KOPT-K1 (cell line): ENCODE results near the gene SMPD1.

Source experiments
- H3K27ac ChIP-seq: fragments of 200-600 bp; sonication (generic); 2 replicates; pipeline ENCODE4 v1.5.1; 2016; ENCODE audit warnings: antibody characterized with exemption, mild to moderate bottlenecking, low read depth, low read length; ENCODE audit not compliant: poor library complexity, severe bottlenecking
- H3K36me3 ChIP-seq: fragments of 200-600 bp; sonication (generic); 2 replicates; pipeline ENCODE4 v1.5.1; 2017; ENCODE audit warnings: antibody characterized with exemption, mild to moderate bottlenecking, low read length, moderate library complexity; ENCODE audit not compliant: insufficient read depth
- H3K9me3 ChIP-seq: fragments of 200-600 bp; sonication (generic); 2 replicates; pipeline ENCODE4 v1.5.1; 2017; ENCODE audit warnings: antibody characterized with exemption, low read length, mild to moderate bottlenecking; ENCODE audit not compliant: insufficient read depth, poor library complexity, severe bottlenecking

The SMPD1 gene

GRCh38 chr11:6401464-6401863 is 11.2 kb downstream of the SMPD1 start:
- Histone ChIP-seq H3K36me3 (no peaks in the 10 kb centered on the region), H3K27ac (peak overlapping the region; percentile 79), H3K9me3 (no peaks in the 10 kb centered on the region)

- no peaks in the 10 kb centered on the region for H3K9me3 ChIP-seq
- peak overlapping the region; percentile 79 for H3K27ac ChIP-seq
- H3K36me3 ChIP-seq, result no peaks in the 10 kb centered on the region
Measured at GRCh38 chr11:6402061-6402470, 11.8 kb downstream of the SMPD1 start.

GRCh38 chr11:6402561-6402981 is 12.3 kb downstream of the SMPD1 start:
- H3K27ac ChIP-seq, result peak overlapping the region; percentile 79
- no peaks in the 10 kb centered on the region for H3K9me3 ChIP-seq
- H3K36me3 ChIP-seq, result no peaks in the 10 kb centered on the region

GRCh38 chr11:6403539-6403938 is 13.3 kb downstream of the SMPD1 start:
- Histone ChIP-seq H3K27ac (peak overlapping the region; percentile 79), H3K9me3 (no peaks in the 10 kb centered on the region), H3K36me3 (no peaks in the 10 kb centered on the region)

GRCh38 chr11:6404342-6405051 is 14.2 kb downstream of the SMPD1 start:
- Histone ChIP-seq H3K9me3 (no peaks in the 10 kb centered on the region), H3K27ac (no peak overlapping the region), H3K36me3 (no peaks in the 10 kb centered on the region)

- H3K36me3 ChIP-seq, result no peaks in the 10 kb centered on the region
Measured at GRCh38 chr11:6405052-6405667, 14.9 kb downstream of the SMPD1 start.

GRCh38 chr11:6405846-6406245 is 15.6 kb downstream of the SMPD1 start:
- no peak overlapping the region for H3K27ac ChIP-seq
- no peaks in the 10 kb centered on the region for H3K9me3 ChIP-seq
- no peaks in the 10 kb centered on the region for H3K36me3 ChIP-seq

More at GRCh38 chr11:6405052-6405667, 14.9 kb downstream of the SMPD1 start:
- Histone ChIP-seq H3K27ac (no peak overlapping the region), H3K9me3 (no peaks in the 10 kb centered on the region)

- no peaks in the 10 kb centered on the region for H3K36me3 ChIP-seq
- no peaks in the 10 kb centered on the region for H3K9me3 ChIP-seq
- H3K27ac ChIP-seq, result no peak overlapping the region
Measured at GRCh38 chr11:6406370-6406769, 16.1 kb downstream of the SMPD1 start.

GRCh38 chr11:6410695-6411430 is 20.6 kb downstream of the SMPD1 start:
- no peaks in the 10 kb centered on the region for H3K36me3 ChIP-seq
- H3K27ac ChIP-seq, result no peak overlapping the region
- H3K9me3 ChIP-seq, result no peaks in the 10 kb centered on the region

GRCh38 chr11:6411594-6412031 is 21.3 kb downstream of the SMPD1 start:
- Histone ChIP-seq H3K9me3 (no peaks in the 10 kb centered on the region), H3K36me3 (no peaks in the 10 kb centered on the region), H3K27ac (no peak overlapping the region)

GRCh38 chr11:6413791-6414201 is 23.5 kb downstream of the SMPD1 start:
- no peaks in the 10 kb centered on the region for H3K36me3 ChIP-seq
- no peaks in the 10 kb centered on the region for H3K9me3 ChIP-seq
- no peak overlapping the region for H3K27ac ChIP-seq

- Histone ChIP-seq H3K27ac (no peak overlapping the region), H3K9me3 (no peaks in the 10 kb centered on the region), H3K36me3 (no peaks in the 10 kb centered on the region)
Measured at GRCh38 chr11:6414874-6415328, 24.6 kb downstream of the SMPD1 start.

- Histone ChIP-seq H3K27ac (no peak overlapping the region), H3K9me3 (no peaks in the 10 kb centered on the region), H3K36me3 (no peaks in the 10 kb centered on the region)
Measured at GRCh38 chr11:6415797-6416196, 25.5 kb downstream of the SMPD1 start.

- H3K9me3 ChIP-seq, result no peaks in the 10 kb centered on the region
- no peak overlapping the region for H3K27ac ChIP-seq
- H3K36me3 ChIP-seq, result no peaks in the 10 kb centered on the region
Measured at GRCh38 chr11:6417907-6418556, 27.8 kb downstream of the SMPD1 start.

- H3K36me3 ChIP-seq, result no peaks in the 10 kb centered on the region
- no peak overlapping the region for H3K27ac ChIP-seq
- H3K9me3 ChIP-seq, result no peaks in the 10 kb centered on the region
Measured at GRCh38 chr11:6418557-6419008, 28.3 kb downstream of the SMPD1 start.
